ENCODE measurements around the gene FMN1.

FMN1 gene

DNA sequence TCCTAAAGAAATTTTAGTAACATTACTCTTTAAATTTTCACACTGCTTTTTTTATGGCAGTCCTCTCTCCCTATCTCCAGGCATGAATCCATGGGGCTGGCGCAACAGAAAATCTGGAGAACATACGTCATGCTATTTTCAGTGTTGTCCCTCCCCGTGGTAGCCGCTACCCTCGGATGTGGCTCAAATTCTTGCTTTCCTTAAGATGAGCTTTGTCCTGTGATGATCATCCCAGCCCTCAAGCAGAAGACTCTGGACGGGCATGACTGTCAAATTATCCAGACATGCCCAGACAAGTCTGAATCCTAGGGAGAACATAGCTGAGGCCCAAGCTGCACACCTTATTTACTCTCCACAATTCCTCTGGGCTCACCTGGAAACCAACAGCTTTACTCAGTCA, 49.1 kb downstream of the FMN1 start:
- no peak for DNase-seq (ENCODE audit: low read depth, low spot score)
- Histone ChIP-seq H3K36me3 (ENCODE audit: insufficient read depth, low read length) (no peaks in the 10 kb centered on the region), H3K9me3 (ENCODE audit: low read depth, low read length) (no peaks in the 10 kb centered on the region), H3K9ac (ENCODE audit: insufficient read length) (no peak overlapping the region), H3K27ac (no peak overlapping the region), H3K4me3 (no peak overlapping the region)
- no peak for TF ChIP-seq EZH2 (IDR thresholded peaks at IDR 0.05)
- TF ChIP-seq POLR2AphosphoS5 (IDR thresholded peaks at IDR 0.05; ENCODE audit: borderline replicate concordance, low read depth, low read length), result no peak
- TF ChIP-seq FOXP2 (optimal IDR thresholded peaks at IDR 0.05; ENCODE audit: control extremely low read depth, extremely low read length, insufficient read depth), result no peak

- Histone ChIP-seq H3K9me3 (ENCODE audit: low read depth, low read length) (no peaks in the 10 kb centered on the region), H3K36me3 (ENCODE audit: insufficient read depth, low read length) (no peaks in the 10 kb centered on the region), H3K9ac (ENCODE audit: insufficient read length) (no peak overlapping the region), H3K27ac (no peak overlapping the region), H3K4me3 (no peak overlapping the region)
- TF ChIP-seq EZH2 (IDR thresholded peaks at IDR 0.05) (no peak), POLR2AphosphoS5 (IDR thresholded peaks at IDR 0.05; ENCODE audit: borderline replicate concordance, low read depth, low read length) (no peak), FOXP2 (optimal IDR thresholded peaks at IDR 0.05; ENCODE audit: control extremely low read depth, extremely low read length, insufficient read depth) (no peak)
- no peak for DNase-seq (ENCODE audit: low read depth, low spot score)
Measured at GRCh38 chr15:33142708-33143107, 51.8 kb downstream of the FMN1 start.

- Histone ChIP-seq H3K4me3 (no peak overlapping the region), H3K36me3 (ENCODE audit: insufficient read depth, low read length) (no peaks in the 10 kb centered on the region), H3K9ac (ENCODE audit: insufficient read length) (no peak overlapping the region), H3K9me3 (ENCODE audit: low read depth, low read length) (no peaks in the 10 kb centered on the region), H3K27ac (no peak overlapping the region)
- DNase-seq (ENCODE audit: low read depth, low spot score), result no peak
- no peak for TF ChIP-seq FOXP2 (optimal IDR thresholded peaks at IDR 0.05; ENCODE audit: control extremely low read depth, extremely low read length, insufficient read depth)
- no peak for TF ChIP-seq EZH2 (IDR thresholded peaks at IDR 0.05)
- no peak for TF ChIP-seq POLR2AphosphoS5 (IDR thresholded peaks at IDR 0.05; ENCODE audit: borderline replicate concordance, low read depth, low read length)
Measured at GRCh38 chr15:33138000-33138399, 56.5 kb downstream of the FMN1 start.

DNA sequence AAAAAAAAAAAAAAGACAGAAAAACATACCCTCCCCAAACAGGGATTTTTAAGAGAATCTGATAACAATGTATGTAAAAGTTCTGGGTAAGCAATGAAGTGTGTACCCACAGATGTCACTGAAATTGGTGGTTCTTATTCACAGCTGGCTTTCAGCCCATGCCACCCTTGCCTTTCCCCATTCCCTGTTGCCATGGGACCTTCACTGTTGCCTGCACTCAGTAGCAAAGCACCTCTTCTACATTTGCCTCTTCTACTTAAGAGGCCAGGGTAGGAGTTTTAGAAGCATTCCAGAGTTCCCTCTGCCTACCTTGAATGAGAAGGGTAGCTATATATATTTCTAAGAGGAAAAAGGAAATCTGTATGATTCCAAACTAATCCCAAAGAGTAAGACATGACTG, 57.4 kb downstream of the FMN1 start:
- Histone ChIP-seq H3K4me3 (no peak overlapping the region), H3K9ac (ENCODE audit: insufficient read length) (no peak overlapping the region), H3K27ac (no peak overlapping the region), H3K9me3 (ENCODE audit: low read depth, low read length) (no peaks in the 10 kb centered on the region), H3K36me3 (ENCODE audit: insufficient read depth, low read length) (no peaks in the 10 kb centered on the region)
- no peak for DNase-seq (ENCODE audit: low read depth, low spot score)
- TF ChIP-seq POLR2AphosphoS5 (IDR thresholded peaks at IDR 0.05; ENCODE audit: borderline replicate concordance, low read depth, low read length) (no peak), FOXP2 (optimal IDR thresholded peaks at IDR 0.05; ENCODE audit: control extremely low read depth, extremely low read length, insufficient read depth) (no peak), EZH2 (IDR thresholded peaks at IDR 0.05) (no peak)

DNA sequence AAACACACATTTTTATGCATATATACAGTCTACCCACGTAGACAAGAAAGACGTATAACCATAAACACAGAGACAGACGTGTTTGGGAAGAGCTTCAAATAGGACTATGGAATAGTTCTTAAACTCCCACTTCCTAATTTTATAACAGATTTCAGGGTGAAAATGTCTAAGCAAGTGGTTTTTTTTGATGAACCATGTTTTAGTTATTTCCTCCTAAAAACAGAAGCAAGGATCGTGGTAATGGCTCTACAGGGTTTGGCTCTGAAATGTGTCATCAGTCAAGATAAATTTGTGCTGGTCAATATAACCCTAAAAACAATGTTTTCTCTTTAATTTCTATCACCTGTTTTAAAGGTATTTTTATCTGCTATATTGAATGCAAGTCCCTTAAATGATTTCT, 58.2 kb downstream of the FMN1 start:
- H3K9ac ChIP-seq (ENCODE audit: insufficient read length), result no peak overlapping the region
- H3K27ac ChIP-seq, result no peak overlapping the region
- H3K9me3 ChIP-seq (ENCODE audit: low read depth, low read length), result no peaks in the 10 kb centered on the region
- TF ChIP-seq FOXP2 (optimal IDR thresholded peaks at IDR 0.05; ENCODE audit: control extremely low read depth, extremely low read length, insufficient read depth) (no peak), POLR2AphosphoS5 (IDR thresholded peaks at IDR 0.05; ENCODE audit: borderline replicate concordance, low read depth, low read length) (no peak), EZH2 (IDR thresholded peaks at IDR 0.05) (no peak)
- H3K4me3 ChIP-seq, result no peak overlapping the region
- no peaks in the 10 kb centered on the region for H3K36me3 ChIP-seq (ENCODE audit: insufficient read depth, low read length)
- no peak for DNase-seq (ENCODE audit: low read depth, low spot score)

GRCh38 chr15:33135355-33135781, 59.1 kb downstream of the FMN1 start:
- DNase-seq (ENCODE audit: low read depth, low spot score), result no peak
- Histone ChIP-seq H3K36me3 (ENCODE audit: insufficient read depth, low read length) (no peaks in the 10 kb centered on the region), H3K9me3 (ENCODE audit: low read depth, low read length) (no peaks in the 10 kb centered on the region), H3K27ac (no peak overlapping the region), H3K9ac (ENCODE audit: insufficient read length) (no peak overlapping the region), H3K4me3 (no peak overlapping the region)
- TF ChIP-seq POLR2AphosphoS5 (IDR thresholded peaks at IDR 0.05; ENCODE audit: borderline replicate concordance, low read depth, low read length), result no peak
- no peak for TF ChIP-seq EZH2 (IDR thresholded peaks at IDR 0.05)
- no peak for TF ChIP-seq FOXP2 (optimal IDR thresholded peaks at IDR 0.05; ENCODE audit: control extremely low read depth, extremely low read length, insufficient read depth)

GRCh38 chr15:33132722-33133345, 61.7 kb downstream of the FMN1 start:
- Histone ChIP-seq H3K9me3 (ENCODE audit: low read depth, low read length) (no peaks in the 10 kb centered on the region), H3K27ac (no peak overlapping the region), H3K4me3 (no peak overlapping the region), H3K9ac (ENCODE audit: insufficient read length) (no peak overlapping the region), H3K36me3 (ENCODE audit: insufficient read depth, low read length) (no peaks in the 10 kb centered on the region)
- no peak for TF ChIP-seq FOXP2 (optimal IDR thresholded peaks at IDR 0.05; ENCODE audit: control extremely low read depth, extremely low read length, insufficient read depth)
- no peak for TF ChIP-seq POLR2AphosphoS5 (IDR thresholded peaks at IDR 0.05; ENCODE audit: borderline replicate concordance, low read depth, low read length)
- no peak for TF ChIP-seq EZH2 (IDR thresholded peaks at IDR 0.05)
- DNase-seq (ENCODE audit: low read depth, low spot score), result no peak

- no peak overlapping the region for H3K4me3 ChIP-seq
- H3K9me3 ChIP-seq (ENCODE audit: low read depth, low read length), result no peaks in the 10 kb centered on the region
- H3K27ac ChIP-seq, result no peak overlapping the region
- H3K9ac ChIP-seq (ENCODE audit: insufficient read length), result no peak overlapping the region
- no peaks in the 10 kb centered on the region for H3K36me3 ChIP-seq (ENCODE audit: insufficient read depth, low read length)
- DNase-seq (ENCODE audit: low read depth, low spot score), result no peak
- TF ChIP-seq EZH2 (IDR thresholded peaks at IDR 0.05) (no peak), FOXP2 (optimal IDR thresholded peaks at IDR 0.05; ENCODE audit: control extremely low read depth, extremely low read length, insufficient read depth) (no peak), POLR2AphosphoS5 (IDR thresholded peaks at IDR 0.05; ENCODE audit: borderline replicate concordance, low read depth, low read length) (no peak)
Measured at GRCh38 chr15:33132233-33132580, 62.3 kb downstream of the FMN1 start.

All from SK-N-MC (cell line).